ENCODE results near the gene KBTBD2.
A peak's percentile ranks its signal among the peaks of the same experiment; 100 is the strongest.
"Not testable (repeated sequence)": the region's sequence is repeated elsewhere in the genome, so short reads cannot be mapped to it uniquely, and the experiment has no call there.

KBTBD2 gene

GRCh38 chr7:32858648-32859047 is 32.9 kb downstream of the KBTBD2 start:
- H3K27ac ChIP-seq: no peak overlapping the region
- TF ChIP-seq, protein P1, sequence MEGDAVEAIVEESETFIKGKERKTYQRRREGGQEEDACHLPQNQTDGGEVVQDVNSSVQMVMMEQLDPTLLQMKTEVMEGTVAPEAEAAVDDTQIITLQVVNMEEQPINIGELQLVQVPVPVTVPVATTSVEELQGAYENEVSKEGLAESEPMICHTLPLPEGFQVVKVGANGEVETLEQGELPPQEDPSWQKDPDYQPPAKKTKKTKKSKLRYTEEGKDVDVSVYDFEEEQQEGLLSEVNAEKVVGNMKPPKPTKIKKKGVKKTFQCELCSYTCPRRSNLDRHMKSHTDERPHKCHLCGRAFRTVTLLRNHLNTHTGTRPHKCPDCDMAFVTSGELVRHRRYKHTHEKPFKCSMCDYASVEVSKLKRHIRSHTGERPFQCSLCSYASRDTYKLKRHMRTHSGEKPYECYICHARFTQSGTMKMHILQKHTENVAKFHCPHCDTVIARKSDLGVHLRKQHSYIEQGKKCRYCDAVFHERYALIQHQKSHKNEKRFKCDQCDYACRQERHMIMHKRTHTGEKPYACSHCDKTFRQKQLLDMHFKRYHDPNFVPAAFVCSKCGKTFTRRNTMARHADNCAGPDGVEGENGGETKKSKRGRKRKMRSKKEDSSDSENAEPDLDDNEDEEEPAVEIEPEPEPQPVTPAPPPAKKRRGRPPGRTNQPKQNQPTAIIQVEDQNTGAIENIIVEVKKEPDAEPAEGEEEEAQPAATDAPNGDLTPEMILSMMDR (conservative IDR thresholded peaks at IDR 0.05): no peak

- H3K27ac ChIP-seq: not testable (repeated sequence)
Measured at GRCh38 chr7:32857063-32857462, 34.5 kb downstream of the KBTBD2 start.

DNA sequence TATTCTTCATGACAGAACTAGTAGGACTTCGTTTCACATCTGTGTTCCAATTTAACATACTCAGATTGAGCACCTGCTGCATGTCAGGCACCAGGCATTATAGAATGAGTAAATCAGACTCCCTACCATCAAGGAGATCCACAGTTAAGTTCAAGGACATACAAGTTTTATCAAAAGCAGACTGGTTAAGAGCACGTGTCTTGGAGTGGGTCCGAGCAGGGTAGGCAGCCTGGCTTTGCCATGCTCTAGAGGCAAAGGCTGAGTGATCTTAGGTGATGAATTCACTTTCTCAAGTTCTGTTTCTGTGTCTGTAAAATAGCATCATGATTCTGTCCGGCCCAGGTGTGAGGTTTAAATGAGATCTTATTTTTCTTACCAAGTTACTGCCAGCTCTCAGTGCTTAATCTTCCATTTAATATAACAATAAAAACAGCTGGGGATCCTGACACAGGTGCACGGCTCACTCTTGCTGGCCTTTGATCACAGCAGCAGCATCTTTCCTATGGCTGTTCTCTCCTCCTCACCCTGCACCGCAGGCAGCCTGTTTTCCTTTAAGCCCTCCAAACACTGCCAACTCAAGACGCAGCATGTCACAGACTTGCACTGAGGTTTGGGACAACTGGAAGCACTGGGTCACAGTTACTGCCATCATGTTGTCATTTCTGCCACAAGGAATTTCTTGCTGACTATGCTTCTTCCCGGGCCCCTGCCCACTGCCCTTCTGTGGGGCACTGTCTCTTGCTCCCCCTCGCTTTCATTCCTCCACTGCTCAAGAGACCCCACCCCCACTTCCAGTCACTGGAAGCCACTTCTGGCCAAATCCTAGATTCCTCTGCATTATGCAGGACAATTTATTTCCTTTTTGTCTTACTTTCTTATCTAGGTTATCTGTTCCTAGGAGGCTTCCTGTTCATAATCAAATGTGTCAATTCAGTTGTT is 35.5 kb downstream of the KBTBD2 start:
- not testable (repeated sequence) for H3K27ac ChIP-seq

GRCh38 chr7:32850654-32851053 is 40.9 kb downstream of the KBTBD2 start:
- peak overlapping the region; percentile 40 for H3K27ac ChIP-seq

DNA sequence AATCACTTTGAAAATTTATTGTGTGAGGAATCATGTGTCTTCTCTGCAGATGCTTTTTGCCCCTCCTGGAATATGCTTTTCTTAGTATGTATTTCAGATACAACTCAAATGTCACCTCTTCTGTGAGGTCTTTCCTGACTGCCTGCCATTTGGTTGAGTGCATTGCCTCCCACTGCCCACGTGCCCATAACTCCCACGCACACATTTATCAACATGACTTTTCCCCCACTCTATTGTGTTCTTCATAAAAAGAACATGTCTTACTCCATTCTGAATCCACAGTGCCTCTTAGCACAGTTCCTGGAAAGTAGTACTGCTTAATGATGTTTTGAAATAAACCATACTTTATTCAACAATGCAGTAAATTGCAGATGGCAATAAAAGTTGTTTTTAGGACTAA is 42.9 kb downstream of the KBTBD2 start:
- not testable (repeated sequence) for H3K27ac ChIP-seq

DNA sequence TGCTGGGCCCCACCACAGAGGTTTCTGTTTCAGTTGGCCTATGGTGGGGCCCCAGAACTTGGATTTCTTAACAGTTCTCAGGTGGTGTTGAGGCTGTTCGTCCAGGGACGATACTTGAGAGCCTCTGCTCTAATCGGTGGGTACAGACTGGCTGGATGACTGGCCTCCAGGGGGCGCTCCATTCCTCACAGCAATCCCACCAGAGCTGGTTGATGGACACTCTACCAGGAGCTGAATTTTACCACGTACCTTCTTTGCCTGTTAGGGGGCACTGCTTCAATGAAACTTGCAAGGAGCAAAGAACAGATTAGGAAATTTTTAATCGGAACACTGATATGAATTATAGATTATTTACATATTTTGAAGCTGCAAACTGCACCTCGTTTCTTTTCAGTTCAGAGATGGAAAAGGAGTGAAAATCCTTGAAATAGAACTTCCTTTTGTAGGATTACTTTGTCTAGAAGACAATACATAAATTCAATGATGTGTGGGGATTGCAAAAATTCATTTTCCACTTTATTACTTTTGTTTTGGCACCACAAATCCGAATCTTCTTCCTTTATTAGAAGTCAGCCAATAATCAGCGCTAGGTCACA is 44.8 kb downstream of the KBTBD2 start:
- no peak overlapping the region for H3K27ac ChIP-seq
- TF ChIP-seq, protein P1 (conservative IDR thresholded peaks at IDR 0.05): peak; percentile 32

DNA sequence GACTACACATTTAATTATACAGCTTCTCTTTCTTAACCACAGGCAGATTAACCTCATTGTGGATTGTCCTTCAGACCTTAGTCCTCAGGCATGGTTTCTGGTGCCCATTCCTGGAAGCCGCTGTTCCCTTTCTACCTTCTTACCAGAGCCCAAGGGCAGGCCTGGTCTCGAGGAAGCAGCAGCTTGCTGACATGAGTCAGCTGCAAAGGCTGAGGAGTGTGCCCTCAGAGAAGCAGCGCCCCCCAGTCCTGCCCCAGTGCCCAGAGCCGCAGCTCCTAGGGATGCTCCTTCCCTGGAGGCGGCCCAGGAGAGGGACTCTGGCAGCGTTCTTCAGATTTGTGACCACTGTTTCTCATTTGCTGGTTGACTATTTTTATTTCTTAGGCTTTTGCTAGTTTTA is 46.8 kb downstream of the KBTBD2 start:
- H3K27ac ChIP-seq: not testable (repeated sequence)

DNA sequence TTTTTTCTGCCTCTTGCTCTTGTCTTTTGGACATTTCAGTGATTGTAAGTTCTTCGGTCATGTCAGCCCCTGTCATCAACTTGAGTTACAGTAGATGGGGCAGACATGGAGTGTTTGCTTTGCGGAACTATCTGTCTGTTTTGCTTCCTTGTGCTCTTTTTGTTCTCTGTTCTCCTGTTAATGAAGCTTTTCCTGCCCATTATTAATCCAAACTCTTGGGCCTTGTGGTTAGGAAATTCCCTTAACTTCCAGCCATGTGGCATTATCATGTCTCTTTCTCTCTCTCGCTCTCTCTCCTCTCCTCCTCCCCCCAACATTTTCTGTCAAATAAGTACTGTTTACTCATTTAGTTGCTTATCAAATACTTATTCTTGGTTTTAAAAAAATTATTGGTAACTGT is 47.8 kb downstream of the KBTBD2 start:
- not testable (repeated sequence) for H3K27ac ChIP-seq

DNA sequence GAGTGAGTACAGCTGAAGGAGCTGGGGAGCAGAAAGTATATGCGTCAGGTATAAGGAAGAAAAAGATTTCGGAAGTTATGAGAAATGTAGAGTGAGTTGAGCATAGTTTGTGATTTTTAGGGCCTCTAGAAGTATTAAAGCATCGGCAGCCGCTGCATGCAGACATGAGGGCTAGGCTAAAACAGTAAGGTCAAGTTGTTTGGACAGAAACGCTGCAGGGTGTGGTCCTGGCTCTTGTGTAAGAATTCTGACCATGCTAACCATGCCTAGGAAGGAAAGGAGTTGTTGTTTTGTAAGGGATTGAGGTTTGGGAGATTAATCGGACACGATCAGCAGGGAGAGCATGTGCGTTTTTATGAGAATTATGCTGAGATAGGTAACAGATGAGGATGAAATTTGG is 51.7 kb downstream of the KBTBD2 start:
- H3K27ac ChIP-seq: not testable (repeated sequence)

- H3K27ac ChIP-seq: not testable (repeated sequence)
Measured at GRCh38 chr7:32828996-32829752, 62.4 kb downstream of the KBTBD2 start.
